Sigmoid colon (tissue), 7 donors: ENCODE results near the gene HOXB5. TPM values are rescaled to one million over a fixed set of nuclear protein-coding genes. Genes with fewer than 3 reads are reported as not detected.

Source experiments
- DNase-seq: peaks from one replicate; pipeline ENCODE4 v3.0.0-alpha.2; 2019
- H3K27ac ChIP-seq, 4 donors: fragments of 200-600 bp; sonication (generic); one replicate each; pipeline ENCODE4 v1.5.1; 2016 to 2019; ENCODE audit warnings: mild to moderate bottlenecking in 1 of 4
- H3K27me3 ChIP-seq, 3 donors: fragments of 200-600 bp; sonication (generic); one replicate each; pipeline ENCODE4 v1.5.1; 2019; ENCODE audit warnings: mild to moderate bottlenecking in 1 of 3
- H3K36me3 ChIP-seq, 4 donors: fragments of 200-600 bp; sonication (generic); one replicate each; pipeline ENCODE4 v1.5.1; 2016 to 2019
- H3K4me1 ChIP-seq, 4 donors: fragments of 200-600 bp; sonication (generic); one replicate each; pipeline ENCODE4 v1.5.1; 2017 to 2019
- H3K4me3 ChIP-seq, 4 donors: fragments of 200-600 bp; sonication (generic); one replicate each; pipeline ENCODE4 v1.5.1; 2017 to 2019; ENCODE audit warnings: mild to moderate bottlenecking in 2 of 4, moderate library complexity in 1 of 4
- H3K9me3 ChIP-seq, 4 donors: fragments of 200-600 bp in 3 of 4; sonication (generic) in 3 of 4; one replicate each; pipeline versions ENCODE4 v1.5.1 to v1.6.1; 2013 to 2019
- EP300 ChIP-seq, 4 donors: sonication (generic); formaldehyde crosslinking; IDR thresholded peaks; one replicate each; pipeline ENCODE4 v1.6.1; 2017; ENCODE audit warnings: antibody characterized with exemption in 4 of 4
- POLR2A ChIP-seq, 2 donors: fragments of 450-650 bp; IDR thresholded peaks; one replicate each; pipeline ENCODE4 v1.6.1; 2016; ENCODE audit warnings: antibody characterized with exemption in 2 of 2, mild to moderate bottlenecking in 2 of 2, moderate library complexity in 2 of 2
- POLR2AphosphoS5 ChIP-seq, 4 donors: sonication (generic); formaldehyde crosslinking; IDR thresholded peaks; one replicate each; pipeline ENCODE4 v1.6.1; 2017; ENCODE audit warnings: antibody characterized with exemption in 4 of 4
- WGBS, 2 donors: extraction: QIAGEN DNeasy Blood & Tissue Kit; methylation state at CpG; one replicate each; pipeline ENCODE4 v1.1.7; 2013; 5-methylcytosine and 5-hydroxymethylcytosine counted together
- intact Hi-C: fragments of 100-400 bp; cut with DNase I; formaldehyde crosslinking; loops from one replicate; pipeline ENCODE4 v1.15.1; 2023
- polyA plus RNA-seq, 3 donors: library from polyadenylated mRNA; stranded (reverse); fragments of 200-250 nt; gene quantifications; one replicate each; pipeline ENCODE4 v1.2.3, GENCODE V29; 2013
- total RNA-seq, 4 donors: library from RNA; depleted of rRNA; stranded (reverse); fragments of >200 nt; gene quantifications; one replicate each; pipeline ENCODE4 v1.1.0, GENCODE V29; 2016
- TF ChIP-seq, protein P1 (sequence below), 4 experiments: fragments of 450-650 bp in 3 of 4; fragments of 200-600 bp in 1 of 4; IDR thresholded peaks; one replicate each; pipeline ENCODE4 v1.5.1; 2016 to 2019; ENCODE audit warnings: antibody characterized with exemption in 4 of 4, mild to moderate bottlenecking in 3 of 4, moderate library complexity in 2 of 4
- donor health status: healthy with polysubstance abuse.
- donor health status: Bipolar disorder and iron deficiency.
- donor health status: healthy.

Gene HOXB5
- total and polyA plus RNA-seq, 7 donors: 1.5 to 13.9 (median 2.5) TPM

- Histone ChIP-seq H3K4me1 (peaks cover 0 to 64% (median 60%) of the 10 kb centered on the region in 4 donors), H3K9me3 (no peaks in the 10 kb centered on the region), H3K36me3 (peaks cover 0 to 6% (median 2%) of the 10 kb centered on the region in 4 donors), H3K27ac (peak overlapping the region; percentile 94 to 99 (median 96)), H3K27me3 (no peaks in the 10 kb centered on the region), H3K4me3 (peak overlapping the region; percentile 72 to 87 (median 84))
- TF ChIP-seq POLR2A (IDR thresholded peaks at IDR 0.05) (peak in 1 of 2 donors; percentile 60), POLR2AphosphoS5 (IDR thresholded peaks at IDR 0.05) (peak; percentile 79 to 83 (median 81))
- TF ChIP-seq, protein P1, sequence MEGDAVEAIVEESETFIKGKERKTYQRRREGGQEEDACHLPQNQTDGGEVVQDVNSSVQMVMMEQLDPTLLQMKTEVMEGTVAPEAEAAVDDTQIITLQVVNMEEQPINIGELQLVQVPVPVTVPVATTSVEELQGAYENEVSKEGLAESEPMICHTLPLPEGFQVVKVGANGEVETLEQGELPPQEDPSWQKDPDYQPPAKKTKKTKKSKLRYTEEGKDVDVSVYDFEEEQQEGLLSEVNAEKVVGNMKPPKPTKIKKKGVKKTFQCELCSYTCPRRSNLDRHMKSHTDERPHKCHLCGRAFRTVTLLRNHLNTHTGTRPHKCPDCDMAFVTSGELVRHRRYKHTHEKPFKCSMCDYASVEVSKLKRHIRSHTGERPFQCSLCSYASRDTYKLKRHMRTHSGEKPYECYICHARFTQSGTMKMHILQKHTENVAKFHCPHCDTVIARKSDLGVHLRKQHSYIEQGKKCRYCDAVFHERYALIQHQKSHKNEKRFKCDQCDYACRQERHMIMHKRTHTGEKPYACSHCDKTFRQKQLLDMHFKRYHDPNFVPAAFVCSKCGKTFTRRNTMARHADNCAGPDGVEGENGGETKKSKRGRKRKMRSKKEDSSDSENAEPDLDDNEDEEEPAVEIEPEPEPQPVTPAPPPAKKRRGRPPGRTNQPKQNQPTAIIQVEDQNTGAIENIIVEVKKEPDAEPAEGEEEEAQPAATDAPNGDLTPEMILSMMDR (IDR thresholded peaks at IDR 0.05): no peak
- WGBS, 2 donors: 28 to 65% methylated on average over 38 of the region's 38 CpGs
- intact Hi-C loops: no loop called here
- peak; percentile 99 for DNase-seq
Observed at GRCh38 chr17:48544349-48545021, 49.1 kb downstream of the HOXB5 start.

- intact Hi-C loops: loop anchor here (2.0 kb wide), 1 partner anchor 33 kb away; no protein-coding TSS in a partner anchor
- TF ChIP-seq POLR2A (IDR thresholded peaks at IDR 0.05) (no peak), POLR2AphosphoS5 (IDR thresholded peaks at IDR 0.05) (no peak), EP300 (IDR thresholded peaks at IDR 0.05) (no peak)
- TF ChIP-seq, protein P1 (IDR thresholded peaks at IDR 0.05): no peak
- DNase-seq: no peak
- Histone ChIP-seq H3K4me1 (peaks cover 0 to 58% (median 55%) of the 10 kb centered on the region in 4 donors), H3K36me3 (peaks cover 0 to 6% (median 2%) of the 10 kb centered on the region in 4 donors), H3K27me3 (no peaks in the 10 kb centered on the region), H3K9me3 (no peaks in the 10 kb centered on the region), H3K27ac (peak overlapping the region; percentile 94 to 99 (median 96)), H3K4me3 (peak overlapping the region; percentile 72 to 87 (median 84))
- WGBS, 2 donors: 21 to 24% methylated on average over 20 of the region's 20 CpGs
Observed at GRCh38 chr17:48543854-48544348, 49.7 kb downstream of the HOXB5 start.

- Histone ChIP-seq H3K36me3 (peaks cover 0 to 6% (median 2%) of the 10 kb centered on the region in 4 donors), H3K4me1 (peaks cover 0 to 52% (median 49%) of the 10 kb centered on the region in 4 donors), H3K9me3 (no peaks in the 10 kb centered on the region), H3K27ac (peak overlapping the region; percentile 94 to 99 (median 96)), H3K4me3 (peak overlapping the region; percentile 72 to 87 (median 84)), H3K27me3 (no peaks in the 10 kb centered on the region)
- intact Hi-C loops: loop anchor here (2.0 kb wide), 1 partner anchor 34 kb away; no protein-coding TSS in a partner anchor
- WGBS, 2 donors: 1 to 9% methylated on average over 72 of the region's 72 CpGs
- peak in 2 of 4 donors; percentile 18 to 37 for TF ChIP-seq POLR2AphosphoS5 (IDR thresholded peaks at IDR 0.05)
- TF ChIP-seq EP300 (IDR thresholded peaks at IDR 0.05): no peak
- no peak for TF ChIP-seq POLR2A (IDR thresholded peaks at IDR 0.05)
- TF ChIP-seq, protein P1 (IDR thresholded peaks at IDR 0.05): peak in 2 of 4 experiments; percentile 15 to 41
- DNase-seq: peak; percentile 83
Observed at GRCh38 chr17:48543107-48543853, 50.3 kb downstream of the HOXB5 start.

GRCh38 chr17:48542698-48543106 is 50.9 kb downstream of the HOXB5 start:
- peaks cover 0 to 6% (median 2%) of the 10 kb centered on the region in 4 donors for H3K36me3 ChIP-seq
- DNase-seq: no peak
- peak overlapping the region; percentile 72 to 87 (median 84) for H3K4me3 ChIP-seq
- H3K27ac ChIP-seq: peak overlapping the region; percentile 94 to 99 (median 96)
- WGBS, 2 donors: 15 to 19% methylated on average over 12 of the region's 12 CpGs
- peaks cover 0 to 48% (median 43%) of the 10 kb centered on the region in 4 donors for H3K4me1 ChIP-seq
- intact Hi-C loops: loop anchor here (2.0 kb wide), 1 partner anchor 34 kb away; no protein-coding TSS in a partner anchor
- TF ChIP-seq POLR2A (IDR thresholded peaks at IDR 0.05): no peak
- TF ChIP-seq POLR2AphosphoS5 (IDR thresholded peaks at IDR 0.05): no peak
- TF ChIP-seq, protein P1 (IDR thresholded peaks at IDR 0.05): no peak
- TF ChIP-seq EP300 (IDR thresholded peaks at IDR 0.05): no peak
- no peaks in the 10 kb centered on the region for H3K9me3 ChIP-seq
- H3K27me3 ChIP-seq: no peaks in the 10 kb centered on the region
